Lower leg skin (tissue), 3 donors: Measurements from ENCODE around the gene CCZ1.
"Not testable (repeated sequence)": the region's sequence is repeated elsewhere in the genome, so short reads cannot be mapped to it uniquely, and the experiment has no call there.

Experiments used
- CTCF ChIP-seq, 3 donors: fragments of 450-650 bp; IDR thresholded peaks; one replicate each; pipeline ENCODE4 v1.5.1; 2016; ENCODE audit warnings: antibody characterized with exemption in 3 of 3, mild to moderate bottlenecking in 3 of 3, moderate library complexity in 2 of 3
- POLR2A ChIP-seq, 2 donors: fragments of 450-650 bp; IDR thresholded peaks; one replicate each; pipeline ENCODE4 v1.6.1; 2016 to 2017; ENCODE audit warnings: antibody characterized with exemption in 2 of 2, mild to moderate bottlenecking in 1 of 2, moderate library complexity in 1 of 2

GRCh38 chr7:5924180-5924579, 25.6 kb downstream of the CCZ1 start:
- TF ChIP-seq CTCF, POLR2A (IDR thresholded peaks at IDR 0.05): not testable (repeated sequence)
